ENCODE results near the gene ASB18. TPM values are rescaled to one million over a fixed set of nuclear protein-coding genes. Genes with fewer than 3 reads are reported as not detected.

Gene ASB18
- total RNA-seq, 1 donor from 2014 or later = not detected

DNA sequence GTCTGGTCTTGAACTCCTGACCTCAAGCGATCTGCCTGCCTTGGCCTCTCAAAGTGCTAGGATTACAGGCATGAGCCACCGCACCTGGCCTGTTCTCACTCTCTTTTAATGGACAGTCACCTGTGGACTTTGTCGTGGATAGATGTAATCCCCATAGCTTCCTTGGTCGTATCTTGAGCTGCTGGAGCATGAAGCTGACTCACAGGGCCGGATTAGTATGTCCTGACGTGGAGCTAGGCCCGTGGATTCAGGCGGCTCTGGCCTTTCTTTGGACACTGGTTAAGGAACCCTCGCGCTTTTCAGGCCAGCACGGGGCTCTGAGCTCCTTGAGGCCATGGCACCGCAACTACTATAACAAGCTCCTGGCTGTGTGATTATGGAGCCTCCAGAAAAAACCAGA is 68.5 kb downstream of the ASB18 start:
- H3K36me3 Mint-ChIP-seq = peaks cover 3% of the 10 kb centered on the region
- H3K9me3 Mint-ChIP-seq = peaks cover 4% of the 10 kb centered on the region
- no peak overlapping the region for H3K4me3 Mint-ChIP-seq
- Histone ChIP-seq H3K27me3 (no peaks in the 10 kb centered on the region), H4K20me1 (ENCODE audit: low read depth) (no peaks in the 10 kb centered on the region), H3K4me1 (no peaks in the 10 kb centered on the region), H3K36me3 (no peaks in the 10 kb centered on the region), H3K79me2 (ENCODE audit: low read depth) (no peaks in the 10 kb centered on the region), H3K4me3 (no peak overlapping the region), H3K9me3 (ENCODE audit: low read depth) (no peaks in the 10 kb centered on the region), H2AFZ (replicated peaks) (no peak overlapping the region), H3K27ac (no peak overlapping the region), H3K9ac (no peak overlapping the region), H3K4me2 (no peak overlapping the region), H3F3A (ENCODE audit: low read depth) (no peaks in the 10 kb centered on the region)
- no peak for DNase-seq (ENCODE audit: low spot score)
- no peaks in the 10 kb centered on the region for H3K27me3 Mint-ChIP-seq (ENCODE audit: insufficient read depth, low read depth)
- no peak overlapping the region for H3K27ac Mint-ChIP-seq
- peaks cover 9% of the 10 kb centered on the region for H3K4me1 Mint-ChIP-seq
- TF ChIP-seq EZH2 (IDR thresholded peaks at IDR 0.05) (no peak), EZH2phosphoT487 (IDR thresholded peaks at IDR 0.05) (no peak)
- TF ChIP-seq, protein P1, sequence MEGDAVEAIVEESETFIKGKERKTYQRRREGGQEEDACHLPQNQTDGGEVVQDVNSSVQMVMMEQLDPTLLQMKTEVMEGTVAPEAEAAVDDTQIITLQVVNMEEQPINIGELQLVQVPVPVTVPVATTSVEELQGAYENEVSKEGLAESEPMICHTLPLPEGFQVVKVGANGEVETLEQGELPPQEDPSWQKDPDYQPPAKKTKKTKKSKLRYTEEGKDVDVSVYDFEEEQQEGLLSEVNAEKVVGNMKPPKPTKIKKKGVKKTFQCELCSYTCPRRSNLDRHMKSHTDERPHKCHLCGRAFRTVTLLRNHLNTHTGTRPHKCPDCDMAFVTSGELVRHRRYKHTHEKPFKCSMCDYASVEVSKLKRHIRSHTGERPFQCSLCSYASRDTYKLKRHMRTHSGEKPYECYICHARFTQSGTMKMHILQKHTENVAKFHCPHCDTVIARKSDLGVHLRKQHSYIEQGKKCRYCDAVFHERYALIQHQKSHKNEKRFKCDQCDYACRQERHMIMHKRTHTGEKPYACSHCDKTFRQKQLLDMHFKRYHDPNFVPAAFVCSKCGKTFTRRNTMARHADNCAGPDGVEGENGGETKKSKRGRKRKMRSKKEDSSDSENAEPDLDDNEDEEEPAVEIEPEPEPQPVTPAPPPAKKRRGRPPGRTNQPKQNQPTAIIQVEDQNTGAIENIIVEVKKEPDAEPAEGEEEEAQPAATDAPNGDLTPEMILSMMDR (IDR thresholded peaks at IDR 0.05) = no peak

GRCh38 chr2:236194786-236195185 is 69.4 kb downstream of the ASB18 start:
- no peak overlapping the region for H3K4me3 ChIP-seq
- H3K4me3 Mint-ChIP-seq = no peak overlapping the region
- H3K27me3 ChIP-seq = no peaks in the 10 kb centered on the region
- no peak overlapping the region for H3K9ac ChIP-seq
- H3K36me3 Mint-ChIP-seq = peaks cover 3% of the 10 kb centered on the region
- H2AFZ ChIP-seq (replicated peaks) = no peak overlapping the region
- H4K20me1 ChIP-seq (ENCODE audit: low read depth) = no peaks in the 10 kb centered on the region
- no peaks in the 10 kb centered on the region for H3K27me3 Mint-ChIP-seq (ENCODE audit: insufficient read depth, low read depth)
- no peaks in the 10 kb centered on the region for H3K79me2 ChIP-seq (ENCODE audit: low read depth)
- H3K4me1 Mint-ChIP-seq = peaks cover 9% of the 10 kb centered on the region
- no peak for DNase-seq (ENCODE audit: low spot score)
- H3F3A ChIP-seq (ENCODE audit: low read depth) = no peaks in the 10 kb centered on the region
- H3K9me3 ChIP-seq (ENCODE audit: low read depth) = no peaks in the 10 kb centered on the region
- no peaks in the 10 kb centered on the region for H3K4me1 ChIP-seq
- peak overlapping the region; percentile 78 for H3K27ac Mint-ChIP-seq
- TF ChIP-seq EZH2 (IDR thresholded peaks at IDR 0.05) (no peak), EZH2phosphoT487 (IDR thresholded peaks at IDR 0.05) (no peak)
- TF ChIP-seq, protein P1 (IDR thresholded peaks at IDR 0.05) = no peak
- H3K27ac ChIP-seq = no peak overlapping the region
- H3K9me3 Mint-ChIP-seq = peaks cover 4% of the 10 kb centered on the region
- H3K4me2 ChIP-seq = no peak overlapping the region
- no peaks in the 10 kb centered on the region for H3K36me3 ChIP-seq

DNA sequence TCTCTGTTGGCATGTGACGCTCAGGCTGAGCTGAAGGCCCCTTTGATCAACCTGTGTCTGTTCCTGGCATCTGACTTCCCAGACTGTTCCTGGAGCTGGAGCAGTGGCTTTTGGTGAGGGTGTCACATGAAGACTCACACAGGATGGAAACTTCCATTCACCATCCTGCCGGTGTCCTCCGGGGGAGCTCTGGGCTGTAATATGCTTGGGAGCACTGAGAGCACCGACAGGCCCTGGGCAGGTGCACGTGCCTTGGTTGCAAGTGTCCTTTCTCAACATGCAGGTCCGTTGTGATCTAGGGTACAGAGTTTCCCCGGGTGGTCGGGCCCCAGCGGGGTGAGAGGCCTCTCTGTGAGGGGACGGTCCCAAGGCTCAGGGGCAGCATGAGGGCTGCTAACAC is 71.2 kb downstream of the ASB18 start:
- H3K27ac Mint-ChIP-seq = no peak overlapping the region
- H3F3A ChIP-seq (ENCODE audit: low read depth) = no peaks in the 10 kb centered on the region
- H3K36me3 Mint-ChIP-seq = peaks cover 3% of the 10 kb centered on the region

More for the DNA sequence above, 71.2 kb downstream of the ASB18 start:
- no peaks in the 10 kb centered on the region for H3K9me3 ChIP-seq (ENCODE audit: low read depth)
- no peaks in the 10 kb centered on the region for H3K4me1 ChIP-seq
- no peak overlapping the region for H3K27ac ChIP-seq
- Mint-ChIP-seq H3K4me1 (peaks cover 9% of the 10 kb centered on the region), H3K9me3 (no peaks in the 10 kb centered on the region), H3K27me3 (ENCODE audit: insufficient read depth, low read depth) (no peaks in the 10 kb centered on the region), H3K4me3 (no peak overlapping the region)
- H3K79me2 ChIP-seq (ENCODE audit: low read depth) = no peaks in the 10 kb centered on the region
- no peaks in the 10 kb centered on the region for H4K20me1 ChIP-seq (ENCODE audit: low read depth)
- H3K4me2 ChIP-seq = no peak overlapping the region
- no peaks in the 10 kb centered on the region for H3K36me3 ChIP-seq
- no peak overlapping the region for H3K9ac ChIP-seq
- H3K4me3 ChIP-seq = no peak overlapping the region
- no peak overlapping the region for H2AFZ ChIP-seq (replicated peaks)
- no peaks in the 10 kb centered on the region for H3K27me3 ChIP-seq
- TF ChIP-seq EZH2phosphoT487 (IDR thresholded peaks at IDR 0.05) = no peak
- TF ChIP-seq EZH2 (IDR thresholded peaks at IDR 0.05) = no peak
- TF ChIP-seq, protein P1 (IDR thresholded peaks at IDR 0.05) = peak; percentile 4
- DNase-seq (ENCODE audit: low spot score) = no peak

Data from neural progenitor cell (in vitro differentiated cells).